ENCODE measurements around the gene HEMK1.
A peak's percentile ranks its signal among the peaks of the same experiment; 100 is the strongest.

The HEMK1 gene

DNA sequence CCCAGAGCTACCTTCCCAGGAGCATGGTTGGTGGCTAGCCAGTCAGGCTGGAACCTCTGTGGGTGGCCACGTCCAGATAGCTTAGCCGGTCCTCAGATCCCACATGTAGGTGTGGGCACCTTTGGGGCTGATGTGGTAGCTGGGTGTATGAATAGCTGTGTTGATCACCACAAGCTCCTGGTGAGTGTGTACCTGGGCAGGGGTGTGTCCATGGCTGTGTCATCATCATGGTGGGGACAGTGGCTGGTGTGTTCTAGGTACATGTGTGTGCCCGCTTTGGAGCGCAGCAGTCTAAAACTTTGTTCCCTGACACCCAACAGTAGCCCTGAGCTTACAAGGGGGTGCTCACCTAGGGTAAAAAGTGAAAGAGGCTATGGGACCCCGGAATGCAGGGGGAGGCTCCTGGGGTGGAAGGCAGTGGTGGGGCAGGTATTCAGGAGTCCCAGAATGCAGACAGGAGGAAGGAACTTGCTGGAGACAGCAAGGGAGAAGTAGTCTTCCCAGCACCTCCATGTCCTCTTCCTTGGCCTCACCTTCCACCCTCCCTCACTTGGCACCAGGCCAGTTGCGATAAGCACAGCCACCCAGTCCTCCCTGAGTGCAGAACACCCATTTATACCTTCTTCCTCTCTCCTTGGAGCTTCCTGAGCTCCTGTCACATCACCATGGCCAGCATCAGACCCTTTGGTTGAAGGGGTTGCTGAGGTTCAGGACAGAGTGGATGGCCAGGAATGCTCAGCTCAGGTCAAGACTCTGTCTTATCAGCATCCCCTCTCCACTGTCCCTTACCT, 41.1 kb downstream of the HEMK1 start:
- Histone ChIP-seq H3F3A (ENCODE audit: insufficient read depth, low read length) (no peaks in the 10 kb centered on the region), H3K4me1 (ENCODE audit: insufficient read depth, low read length, severe bottlenecking) (peaks cover 9% of the 10 kb centered on the region), H3K27me3 (ENCODE audit: insufficient read depth, low read length) (peaks cover 10% of the 10 kb centered on the region; the same call in 1 of the 2 replicates), H3K9me3 (ENCODE audit: low read length) (no peaks in the 10 kb centered on the region), H2AFZ (ENCODE audit: low read length) (no peak overlapping the region), H4K20me1 (ENCODE audit: insufficient read depth, low read length) (no peaks in the 10 kb centered on the region), H3K4me3 (ENCODE audit: low read depth, low read length, poor library complexity, severe bottlenecking) (no peak overlapping the region), H3K27ac (ENCODE audit: low read depth, low read length, poor library complexity, severe bottlenecking) (no peak overlapping the region), H3K9me2 (ENCODE audit: low read depth, low read length) (no peaks in the 10 kb centered on the region), H3K9ac (ENCODE audit: low read length) (no peak overlapping the region), H3K36me3 (ENCODE audit: insufficient read depth, low read length) (no peaks in the 10 kb centered on the region), H3K4me2 (ENCODE audit: low read length) (no peak overlapping the region), H3K79me2 (ENCODE audit: insufficient read depth, low read length) (no peaks in the 10 kb centered on the region)
- TF ChIP-seq, protein P1, sequence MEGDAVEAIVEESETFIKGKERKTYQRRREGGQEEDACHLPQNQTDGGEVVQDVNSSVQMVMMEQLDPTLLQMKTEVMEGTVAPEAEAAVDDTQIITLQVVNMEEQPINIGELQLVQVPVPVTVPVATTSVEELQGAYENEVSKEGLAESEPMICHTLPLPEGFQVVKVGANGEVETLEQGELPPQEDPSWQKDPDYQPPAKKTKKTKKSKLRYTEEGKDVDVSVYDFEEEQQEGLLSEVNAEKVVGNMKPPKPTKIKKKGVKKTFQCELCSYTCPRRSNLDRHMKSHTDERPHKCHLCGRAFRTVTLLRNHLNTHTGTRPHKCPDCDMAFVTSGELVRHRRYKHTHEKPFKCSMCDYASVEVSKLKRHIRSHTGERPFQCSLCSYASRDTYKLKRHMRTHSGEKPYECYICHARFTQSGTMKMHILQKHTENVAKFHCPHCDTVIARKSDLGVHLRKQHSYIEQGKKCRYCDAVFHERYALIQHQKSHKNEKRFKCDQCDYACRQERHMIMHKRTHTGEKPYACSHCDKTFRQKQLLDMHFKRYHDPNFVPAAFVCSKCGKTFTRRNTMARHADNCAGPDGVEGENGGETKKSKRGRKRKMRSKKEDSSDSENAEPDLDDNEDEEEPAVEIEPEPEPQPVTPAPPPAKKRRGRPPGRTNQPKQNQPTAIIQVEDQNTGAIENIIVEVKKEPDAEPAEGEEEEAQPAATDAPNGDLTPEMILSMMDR (IDR thresholded peaks at IDR 0.05; ENCODE audit: low read length), result no peak
- TF ChIP-seq EZH2 (IDR thresholded peaks at IDR 0.05; ENCODE audit: borderline replicate concordance, low read length), result no peak

DNA sequence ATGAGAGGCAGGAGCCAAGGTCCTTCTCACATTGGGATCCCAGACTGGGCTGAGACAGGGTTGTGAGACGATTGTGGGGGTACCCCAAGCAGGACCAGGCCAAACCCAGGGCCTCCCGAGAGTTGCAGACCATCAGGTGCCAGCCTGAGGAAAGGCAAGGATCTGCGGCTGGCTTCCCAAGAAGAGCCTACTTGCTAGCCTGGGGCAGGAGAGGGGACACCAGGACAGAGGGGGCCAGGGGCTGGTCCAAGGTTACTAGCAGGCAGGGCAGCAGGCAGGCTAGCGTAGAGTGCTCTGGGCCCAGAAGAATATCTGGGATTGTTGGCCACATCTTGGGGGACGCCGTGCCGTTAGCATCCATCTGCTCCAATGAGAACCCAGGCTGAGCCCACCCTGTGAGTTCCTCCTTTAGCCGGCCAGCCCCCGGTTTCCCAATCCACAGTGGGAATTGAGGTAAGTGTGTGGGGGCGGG, 41.7 kb downstream of the HEMK1 start:
- Histone ChIP-seq H3K79me2 (ENCODE audit: insufficient read depth, low read length) (no peaks in the 10 kb centered on the region), H3K4me3 (ENCODE audit: low read depth, low read length, poor library complexity, severe bottlenecking) (peak overlapping the region; percentile 53), H3K9me2 (ENCODE audit: low read depth, low read length) (no peaks in the 10 kb centered on the region), H3K27ac (ENCODE audit: low read depth, low read length, poor library complexity, severe bottlenecking) (no peak overlapping the region), H3K4me1 (ENCODE audit: insufficient read depth, low read length, severe bottlenecking) (peaks cover 10% of the 10 kb centered on the region), H3K4me2 (ENCODE audit: low read length) (peak overlapping the region; percentile 82), H3K27me3 (ENCODE audit: insufficient read depth, low read length) (peaks cover 10% of the 10 kb centered on the region; the same call in 1 of the 2 replicates), H3K9me3 (ENCODE audit: low read length) (no peaks in the 10 kb centered on the region), H3F3A (ENCODE audit: insufficient read depth, low read length) (no peaks in the 10 kb centered on the region), H4K20me1 (ENCODE audit: insufficient read depth, low read length) (no peaks in the 10 kb centered on the region), H3K9ac (ENCODE audit: low read length) (peak overlapping the region; percentile 11; the same call in 1 of the 2 replicates), H2AFZ (ENCODE audit: low read length) (no peak overlapping the region), H3K36me3 (ENCODE audit: insufficient read depth, low read length) (no peaks in the 10 kb centered on the region)
- TF ChIP-seq EZH2 (IDR thresholded peaks at IDR 0.05; ENCODE audit: borderline replicate concordance, low read length), result no peak
- TF ChIP-seq, protein P1 (IDR thresholded peaks at IDR 0.05; ENCODE audit: low read length), result no peak

DNA sequence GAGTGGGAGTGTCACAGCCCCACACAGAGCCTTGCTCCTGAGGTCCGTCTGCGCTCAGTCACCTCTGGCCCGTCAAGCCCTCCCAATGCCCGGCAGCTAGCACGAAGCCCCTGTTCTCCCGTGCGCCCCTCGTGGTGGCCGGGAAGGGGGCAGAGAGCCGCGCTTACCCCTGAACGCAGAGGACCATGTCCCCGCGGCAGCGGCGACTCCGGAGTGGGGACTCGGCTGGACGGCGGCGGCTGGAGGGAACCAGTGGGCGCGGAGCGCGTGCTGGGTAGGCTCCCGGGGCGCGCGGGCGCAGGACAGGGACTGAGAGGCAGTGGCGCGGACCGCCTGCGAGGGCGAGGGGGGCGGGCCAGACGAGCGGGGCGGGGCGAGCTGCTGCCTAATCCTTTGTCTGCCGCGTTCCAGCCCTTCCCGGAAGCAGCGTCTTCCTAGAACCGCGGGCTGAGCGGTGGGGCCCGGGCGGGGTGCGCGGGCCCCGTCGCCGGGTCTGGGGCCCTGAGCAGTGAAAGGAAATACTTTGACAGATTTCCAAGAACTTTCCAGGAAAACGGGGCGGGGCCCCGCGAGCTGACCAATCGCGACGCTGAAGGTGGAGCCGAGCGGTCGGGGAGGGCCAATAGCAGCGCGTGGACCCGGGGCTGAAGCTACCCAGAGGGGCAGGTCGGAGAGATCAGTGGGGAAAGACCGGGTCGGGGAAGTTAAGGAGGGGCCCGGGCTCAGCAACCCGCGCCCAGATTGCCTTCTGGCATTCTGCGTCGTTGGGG, 42.3 kb downstream of the HEMK1 start, which contains the start of gene CISH:
Gene CISH, minus strand, starts transcription at position 311 of the 770 bp plus-strand sequence. Its CDS starts 124 bp downstream, at position 187.
- TF ChIP-seq, protein P1 (IDR thresholded peaks at IDR 0.05; ENCODE audit: low read length), result peak; percentile 57
- no peak for TF ChIP-seq EZH2 (IDR thresholded peaks at IDR 0.05; ENCODE audit: borderline replicate concordance, low read length)
- Histone ChIP-seq H3K9ac (ENCODE audit: low read length) (peak within 1 kb of the TSS; percentile 11; the same call in 1 of the 2 replicates), H4K20me1 (ENCODE audit: insufficient read depth, low read length) (no peaks in the 10 kb centered on the region), H2AFZ (ENCODE audit: low read length) (no peak within 1 kb of the TSS), H3K79me2 (ENCODE audit: insufficient read depth, low read length) (no peaks in the 10 kb centered on the region), H3K9me2 (ENCODE audit: low read depth, low read length) (no peaks in the 10 kb centered on the region), H3K36me3 (ENCODE audit: insufficient read depth, low read length) (no peaks in the 10 kb centered on the region), H3K9me3 (ENCODE audit: low read length) (no peaks in the 10 kb centered on the region), H3K27ac (ENCODE audit: low read depth, low read length, poor library complexity, severe bottlenecking) (no peak within 1 kb of the TSS), H3K27me3 (ENCODE audit: insufficient read depth, low read length) (peaks cover 10% of the 10 kb centered on the region; the same call in 1 of the 2 replicates), H3K4me2 (ENCODE audit: low read length) (peak within 1 kb of the TSS; percentile 82), H3K4me3 (ENCODE audit: low read depth, low read length, poor library complexity, severe bottlenecking) (peak within 1 kb of the TSS; percentile 53), H3F3A (ENCODE audit: insufficient read depth, low read length) (no peaks in the 10 kb centered on the region), H3K4me1 (ENCODE audit: insufficient read depth, low read length, severe bottlenecking) (peaks cover 16% of the 10 kb centered on the region)

Data from OCI-LY1 (cell line).